Liver (tissue), 9 donors: ENCODE data around the gene COL9A3. TPM values are rescaled to one million over a fixed set of nuclear protein-coding genes. Genes with fewer than 3 reads are reported as not detected.

ENCODE experiments used
- DNase-seq: peaks from one replicate; pipeline ENCODE4 v3.0.0-alpha.2; 2017; ENCODE audit warnings: low spot score
- H3K27ac ChIP-seq, 2 donors: one replicate each; pipeline ENCODE4 v1.7.0; 2013; ENCODE audit warnings: inconsistent platforms in 2 of 2, low read length in 2 of 2, control low read depth in 1 of 2, low read depth in 1 of 2, mild to moderate bottlenecking in 1 of 2
- H3K27me3 ChIP-seq, 4 donors: one replicate each; pipeline versions ENCODE4 v1.6.1 to v1.7.0; 2013; ENCODE audit warnings: low read length in 3 of 4, inconsistent platforms in 1 of 4, mild to moderate bottlenecking in 1 of 4, moderate library complexity in 1 of 4; ENCODE audit not compliant: control insufficient read depth in 4 of 4, insufficient read depth in 4 of 4
- H3K36me3 ChIP-seq, 4 donors: one replicate each; pipeline versions ENCODE4 v1.6.1 to v1.7.0; 2013; ENCODE audit warnings: low read length in 3 of 4, mild to moderate bottlenecking in 3 of 4, low read depth in 1 of 4, moderate library complexity in 1 of 4; ENCODE audit not compliant: control insufficient read depth in 4 of 4, insufficient read depth in 3 of 4
- H3K4me1 ChIP-seq, 4 donors: one replicate each; pipeline versions ENCODE4 v1.6.1 to v1.7.0; 2013; ENCODE audit warnings: low read length in 3 of 4, mild to moderate bottlenecking in 3 of 4, moderate library complexity in 1 of 4; ENCODE audit not compliant: control insufficient read depth in 4 of 4, insufficient read depth in 4 of 4
- H3K4me3 ChIP-seq, 3 donors: one replicate each; pipeline versions ENCODE4 v1.6.1 to v1.7.0; 2013; ENCODE audit warnings: low read length in 3 of 3, control low read depth in 1 of 3, low read depth in 1 of 3, mild to moderate bottlenecking in 1 of 3
- H3K9ac ChIP-seq, 2 donors: one replicate each; pipeline ENCODE4 v1.7.0; 2013; ENCODE audit warnings: low read length in 2 of 2, mild to moderate bottlenecking in 2 of 2, moderate library complexity in 2 of 2, control low read depth in 1 of 2, low read depth in 1 of 2
- H3K9me3 ChIP-seq, 4 donors: one replicate each; pipeline versions ENCODE4 v1.6.1 to v1.7.0; 2013; ENCODE audit warnings: low read length in 3 of 4; ENCODE audit not compliant: control insufficient read depth in 4 of 4
- ATF3 ChIP-seq: IDR thresholded peaks from 2 replicates; pipeline ENCODE4 v1.6.1; 2016; ENCODE audit warnings: antibody characterized with exemption
- CTCF ChIP-seq: fragments of 150-350 bp; IDR thresholded peaks from 2 replicates; pipeline ENCODE4 v1.5.1; 2017; ENCODE audit warnings: improper control_type of control experiment, low read depth, low read length; ENCODE audit not compliant: missing input control
- EGR1 ChIP-seq, 2 donors: IDR thresholded peaks; 2 replicates each; pipeline ENCODE4 v1.6.1; 2016 to 2018; ENCODE audit warnings: antibody characterized with exemption in 2 of 2, low read depth in 2 of 2
- FOXA2 ChIP-seq: IDR thresholded peaks from 2 replicates; pipeline ENCODE4 v1.6.1; 2016; ENCODE audit warnings: antibody characterized with exemption
- GABPA ChIP-seq, 2 donors: IDR thresholded peaks in 1 of 2; conservative IDR thresholded peaks in 1 of 2; 2 replicates each; pipeline ENCODE4 v1.6.1; 2016; ENCODE audit warnings: antibody characterized with exemption in 2 of 2, mild to moderate bottlenecking in 1 of 2, moderate library complexity in 1 of 2
- HNF4A ChIP-seq, 2 donors: conservative IDR thresholded peaks; 2 replicates each; pipeline ENCODE4 v1.6.1; 2016; ENCODE audit warnings: antibody characterized with exemption in 2 of 2, mild to moderate bottlenecking in 2 of 2
- HNF4G ChIP-seq: IDR thresholded peaks from 2 replicates; pipeline ENCODE4 v1.6.1; 2016; ENCODE audit warnings: antibody characterized with exemption
- JUND ChIP-seq, 2 donors: IDR thresholded peaks; 2 replicates each; pipeline ENCODE4 v1.6.1; 2016; ENCODE audit warnings: antibody characterized with exemption in 2 of 2
- MAX ChIP-seq: IDR thresholded peaks from 2 replicates; pipeline ENCODE4 v1.6.1; 2016; ENCODE audit warnings: antibody characterized with exemption
- NR2F2 ChIP-seq: IDR thresholded peaks from 2 replicates; pipeline ENCODE4 v1.6.1; 2016; ENCODE audit warnings: antibody characterized with exemption
- RAD21 ChIP-seq, 2 donors: IDR thresholded peaks; 2 replicates each; pipeline ENCODE4 v1.6.1; 2016; ENCODE audit warnings: antibody characterized with exemption in 2 of 2, mild to moderate bottlenecking in 2 of 2
- RXRA ChIP-seq, 2 donors: IDR thresholded peaks; 2 replicates each; pipeline ENCODE4 v1.6.1; 2017 to 2018; ENCODE audit warnings: antibody characterized with exemption in 2 of 2, mild to moderate bottlenecking in 1 of 2
- SP1 ChIP-seq: IDR thresholded peaks from 2 replicates; pipeline ENCODE4 v1.6.1; 2018; ENCODE audit warnings: antibody characterized with exemption, mild to moderate bottlenecking
- TAF1 ChIP-seq: conservative IDR thresholded peaks from 2 replicates; pipeline ENCODE4 v1.6.1; 2016; ENCODE audit warnings: antibody characterized with exemption, mild to moderate bottlenecking
- YY1 ChIP-seq: IDR thresholded peaks from 2 replicates; pipeline ENCODE4 v1.6.1; 2016; ENCODE audit warnings: antibody characterized with exemption, mild to moderate bottlenecking
- ZBTB33 ChIP-seq: IDR thresholded peaks from 2 replicates; pipeline ENCODE4 v1.6.1; 2016; ENCODE audit warnings: antibody characterized with exemption
- WGBS: extraction: QIAGEN DNeasy Blood & Tissue Kit; methylation state at CpG from one replicate; pipeline ENCODE4 v1.1.7; 2013; 5-methylcytosine and 5-hydroxymethylcytosine counted together
- polyA plus RNA-seq, 2 donors: library from polyadenylated mRNA; stranded (reverse) in 1 of 2; unstranded in 1 of 2; fragments of 200-250 nt in 1 of 2; fragments of >200 nt in 1 of 2; fragmentation: Nextera tagmentation in 1 of 2; extraction: Ambion mirVana in 1 of 2; gene quantifications; one replicate each; pipeline versions ENCODE4 v1.2.1 to v1.2.3, GENCODE V29; 2013 to 2015
- total RNA-seq, 2 donors: library from RNA; depleted of rRNA; stranded (reverse); fragments of >200 nt; gene quantifications; one replicate each; pipeline ENCODE4 v1.2.3, GENCODE V29; 2014
- donor health status: healthy.
- donor health status: healthy.
- donor health status: healthy.
- donor health status: healthy.
- donor health status: healthy.

The COL9A3 gene
- total and polyA plus RNA-seq, 4 donors = 0.92 to 2.0 (median 1.1) TPM

- peak overlapping the region in 1 of 2 donors; percentile 83 for H3K27ac ChIP-seq
- TF ChIP-seq CTCF (no peak), RAD21 (IDR thresholded peaks at IDR 0.05) (no peak), EGR1 (IDR thresholded peaks at IDR 0.05; ENCODE audit: low read depth in 2 of 2) (no peak), HNF4A (conservative IDR thresholded peaks at IDR 0.05) (peak in 1 of 2 donors; percentile 42), GABPA (IDR thresholded peaks at IDR 0.05 in 1 of 2, conservative IDR thresholded peaks at IDR 0.05 in 1 of 2) (no peak), RXRA (IDR thresholded peaks at IDR 0.05) (peak in 1 of 2 donors; percentile 50)
- no peaks in the 10 kb centered on the region for H3K9me3 ChIP-seq
- 76% methylated on average over 23 of the region's 23 CpGs for whole genome bisulfite sequencing
- H3K4me1 ChIP-seq = peaks cover 32 to 73% (median 49%) of the 10 kb centered on the region in 4 donors
- peak overlapping the region in 1 of 3 donors; percentile 21 for H3K4me3 ChIP-seq
- DNase-seq = no peak
- no peaks in the 10 kb centered on the region for H3K36me3 ChIP-seq
- no peak overlapping the region for H3K9ac ChIP-seq
- no peaks in the 10 kb centered on the region for H3K27me3 ChIP-seq
Observed at GRCh38 chr20:62772103-62772611, 44.7 kb upstream of the COL9A3 start.

- Histone ChIP-seq H3K27ac (peak overlapping the region; percentile 83 to 87), H3K9ac (peak overlapping the region in 1 of 2 donors; percentile 23), H3K4me3 (peak overlapping the region in 1 of 3 donors; percentile 21), H3K4me1 (peaks cover 32 to 73% (median 49%) of the 10 kb centered on the region in 4 donors), H3K36me3 (no peaks in the 10 kb centered on the region), H3K9me3 (no peaks in the 10 kb centered on the region), H3K27me3 (no peaks in the 10 kb centered on the region)
- 68% methylated on average over 11 of the region's 11 CpGs for WGBS
- no peak for DNase-seq
- no peak for TF ChIP-seq GABPA (IDR thresholded peaks at IDR 0.05 in 1 of 2, conservative IDR thresholded peaks at IDR 0.05 in 1 of 2)
- no peak for TF ChIP-seq CTCF
- no peak for TF ChIP-seq NR2F2
- no peak for TF ChIP-seq ZBTB33
- no peak for TF ChIP-seq JUND (IDR thresholded peaks at IDR 0.05)
- TF ChIP-seq SP1 = no peak
- no peak for TF ChIP-seq TAF1
- no peak for TF ChIP-seq ATF3
- TF ChIP-seq FOXA2 = no peak
- TF ChIP-seq HNF4G = no peak
- no peak for TF ChIP-seq RXRA (IDR thresholded peaks at IDR 0.05)
- TF ChIP-seq YY1 = no peak
- TF ChIP-seq MAX = no peak
Observed at GRCh38 chr20:62772619-62772989, 44.2 kb upstream of the COL9A3 start.
